Left ventricle myocardium inferior (tissue), 1 donor: ENCODE measurements around the gene MAPKAPK2. TPM values are rescaled to one million over a fixed set of nuclear protein-coding genes. Genes with fewer than 3 reads are reported as not detected.

Experiments used
- DNase-seq: peaks from one replicate; pipeline ENCODE4 v3.0.0-alpha.2; 2020
- H3K27ac ChIP-seq: fragments of 200-600 bp; replicated peaks from 2 replicates; pipeline ENCODE4 v1.8.0; 2021
- H3K27me3 ChIP-seq: fragments of 200-600 bp; 2 replicates; pipeline ENCODE4 v1.8.0; 2021; ENCODE audit warnings: low read depth
- H3K36me3 ChIP-seq: fragments of 200-600 bp; 2 replicates; pipeline ENCODE4 v1.8.0; 2021
- H3K4me1 ChIP-seq: fragments of 200-600 bp; 2 replicates; pipeline ENCODE4 v1.8.0; 2021
- H3K4me3 ChIP-seq: fragments of 200-600 bp; 2 replicates; pipeline ENCODE4 v1.8.0; 2021; ENCODE audit warnings: mild to moderate bottlenecking, moderate library complexity
- H3K9me3 ChIP-seq: fragments of 200-600 bp; replicated peaks from 2 replicates; pipeline ENCODE4 v1.8.0; 2021
- intact Hi-C: fragments of 100-400 bp; cut with micrococcal nuclease; formaldehyde crosslinking; loops from one replicate; pipeline ENCODE4 v1.11.0; 2022
- total RNA-seq: library from RNA; stranded (reverse); fragmentation: NEBNext Ultra II Directional; extraction: Animal tissue kit (Norgen Biotek cat#: 25700); gene quantifications from one replicate; pipeline ENCODE4 v1.2.1, GENCODE V29; 2021
- TF ChIP-seq, protein P1 (sequence below): fragments of 200-600 bp; IDR thresholded peaks from 2 replicates; pipeline ENCODE4 v1.8.0; 2021; ENCODE audit warnings: antibody characterized with exemption, mild to moderate bottlenecking, borderline replicate concordance
- donor health status: DM: no; HTN: yes; CAD: no; lungs with severe emphysema.

Gene MAPKAPK2
- total RNA-seq, 1 donor from 2014 or later, result 215 TPM

DNA sequence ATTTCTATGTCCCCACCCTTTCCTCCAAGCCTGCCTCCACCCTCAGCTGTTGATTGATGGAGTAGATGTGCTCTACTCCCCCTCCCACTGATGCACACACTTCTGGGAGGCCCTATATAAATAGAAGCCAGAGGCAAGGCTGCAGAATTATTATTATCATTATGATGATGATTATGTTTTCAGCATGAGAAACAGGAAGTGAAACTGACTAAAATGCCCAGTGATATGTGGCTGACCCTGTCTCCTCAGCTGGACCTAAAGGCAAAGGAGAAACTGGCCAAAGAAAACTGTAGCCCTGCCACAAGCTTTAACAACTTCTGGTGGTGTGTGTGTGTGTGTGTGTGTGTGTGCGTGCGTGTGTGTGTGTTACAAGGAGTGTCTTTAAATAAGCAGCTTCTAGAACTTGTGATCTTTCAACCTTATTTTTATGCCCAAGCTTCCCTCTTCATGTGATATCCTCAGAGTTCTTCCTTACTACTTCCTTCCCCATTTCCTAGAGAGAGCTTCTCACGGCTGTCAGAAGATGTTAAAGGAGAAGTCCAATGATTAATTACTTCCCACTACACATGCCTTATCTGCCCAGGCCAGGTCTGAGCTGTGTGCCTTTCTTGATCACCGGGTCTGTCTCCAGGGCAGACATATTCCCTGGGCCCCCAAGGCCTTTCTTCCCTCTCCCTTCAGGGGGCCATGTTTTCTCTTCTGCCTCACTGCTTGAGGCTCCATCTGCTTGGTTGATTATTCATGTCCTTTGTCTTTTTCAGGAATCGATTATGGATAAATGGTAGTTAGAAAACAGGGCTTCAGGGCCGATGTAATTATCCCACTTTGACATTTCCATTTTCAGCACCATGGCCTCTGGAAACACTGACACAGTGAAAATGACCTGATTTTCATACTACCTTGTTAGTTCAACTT, 11.6 kb upstream of the MAPKAPK2 start:
- Histone ChIP-seq H3K4me3 (no peak overlapping the region), H3K4me1 (peaks cover 70% of the 10 kb centered on the region), H3K36me3 (no peaks in the 10 kb centered on the region), H3K27ac (peak overlapping the region; percentile 70), H3K27me3 (no peaks in the 10 kb centered on the region), H3K9me3 (no peaks in the 10 kb centered on the region)
- intact Hi-C loops, result no loop called here
- TF ChIP-seq, protein P1, sequence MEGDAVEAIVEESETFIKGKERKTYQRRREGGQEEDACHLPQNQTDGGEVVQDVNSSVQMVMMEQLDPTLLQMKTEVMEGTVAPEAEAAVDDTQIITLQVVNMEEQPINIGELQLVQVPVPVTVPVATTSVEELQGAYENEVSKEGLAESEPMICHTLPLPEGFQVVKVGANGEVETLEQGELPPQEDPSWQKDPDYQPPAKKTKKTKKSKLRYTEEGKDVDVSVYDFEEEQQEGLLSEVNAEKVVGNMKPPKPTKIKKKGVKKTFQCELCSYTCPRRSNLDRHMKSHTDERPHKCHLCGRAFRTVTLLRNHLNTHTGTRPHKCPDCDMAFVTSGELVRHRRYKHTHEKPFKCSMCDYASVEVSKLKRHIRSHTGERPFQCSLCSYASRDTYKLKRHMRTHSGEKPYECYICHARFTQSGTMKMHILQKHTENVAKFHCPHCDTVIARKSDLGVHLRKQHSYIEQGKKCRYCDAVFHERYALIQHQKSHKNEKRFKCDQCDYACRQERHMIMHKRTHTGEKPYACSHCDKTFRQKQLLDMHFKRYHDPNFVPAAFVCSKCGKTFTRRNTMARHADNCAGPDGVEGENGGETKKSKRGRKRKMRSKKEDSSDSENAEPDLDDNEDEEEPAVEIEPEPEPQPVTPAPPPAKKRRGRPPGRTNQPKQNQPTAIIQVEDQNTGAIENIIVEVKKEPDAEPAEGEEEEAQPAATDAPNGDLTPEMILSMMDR, result no peak
- no peak for DNase-seq

DNA sequence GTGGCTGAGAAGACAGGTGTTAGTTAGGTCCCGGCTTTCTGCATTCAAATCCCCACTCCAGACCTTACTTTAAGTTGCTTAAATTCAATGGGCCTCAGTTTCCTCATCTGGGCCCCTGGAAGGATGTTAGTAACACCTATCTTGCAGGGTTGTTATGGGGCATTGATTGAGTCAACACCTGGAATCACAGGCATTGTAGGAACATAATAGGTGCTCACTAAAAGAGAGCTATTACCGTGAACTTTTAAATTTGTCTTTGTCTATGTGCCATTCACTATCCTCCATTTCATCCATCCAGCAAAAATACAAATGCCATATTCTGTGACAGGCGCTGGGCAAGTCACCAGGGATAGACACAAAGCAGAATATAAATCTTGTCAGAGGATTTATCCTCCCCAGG, 10.5 kb upstream of the MAPKAPK2 start:
- H3K4me1 ChIP-seq, result peaks cover 73% of the 10 kb centered on the region
- no peak overlapping the region for H3K4me3 ChIP-seq
- TF ChIP-seq, protein P1, result no peak
- intact Hi-C loops, result no loop called here
- H3K27me3 ChIP-seq, result no peaks in the 10 kb centered on the region
- H3K36me3 ChIP-seq, result no peaks in the 10 kb centered on the region
- no peaks in the 10 kb centered on the region for H3K9me3 ChIP-seq
- peak overlapping the region; percentile 70 for H3K27ac ChIP-seq
- DNase-seq, result no peak

DNA sequence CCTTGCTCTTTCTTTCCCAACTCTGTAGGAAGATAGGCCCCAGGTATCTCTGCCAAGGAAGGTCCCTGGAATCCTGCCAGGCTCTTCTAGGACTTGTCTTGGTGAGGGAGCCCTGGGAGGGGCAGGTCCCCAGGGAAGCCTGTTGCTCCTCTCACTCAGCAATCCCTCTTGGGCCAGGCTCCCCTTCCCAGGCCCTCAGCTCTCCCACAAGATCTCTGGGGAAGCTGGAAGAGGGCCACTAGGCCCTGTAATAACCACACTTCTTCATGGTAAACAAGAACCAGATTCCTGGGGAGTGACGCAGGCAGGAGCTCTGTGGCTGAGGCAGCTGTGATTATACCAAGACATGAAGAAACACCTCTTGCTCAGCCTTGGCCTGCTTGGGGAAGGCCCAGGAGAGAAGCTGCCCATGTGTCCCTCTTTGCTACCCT, 9.9 kb upstream of the MAPKAPK2 start:
- H3K4me1 ChIP-seq, result peaks cover 79% of the 10 kb centered on the region
- no peaks in the 10 kb centered on the region for H3K9me3 ChIP-seq
- intact Hi-C loops, result no loop called here
- H3K4me3 ChIP-seq, result no peak overlapping the region
- H3K36me3 ChIP-seq, result no peaks in the 10 kb centered on the region
- H3K27me3 ChIP-seq, result no peaks in the 10 kb centered on the region
- H3K27ac ChIP-seq, result peak overlapping the region; percentile 70
- TF ChIP-seq, protein P1, result no peak
- no peak for DNase-seq

DNA sequence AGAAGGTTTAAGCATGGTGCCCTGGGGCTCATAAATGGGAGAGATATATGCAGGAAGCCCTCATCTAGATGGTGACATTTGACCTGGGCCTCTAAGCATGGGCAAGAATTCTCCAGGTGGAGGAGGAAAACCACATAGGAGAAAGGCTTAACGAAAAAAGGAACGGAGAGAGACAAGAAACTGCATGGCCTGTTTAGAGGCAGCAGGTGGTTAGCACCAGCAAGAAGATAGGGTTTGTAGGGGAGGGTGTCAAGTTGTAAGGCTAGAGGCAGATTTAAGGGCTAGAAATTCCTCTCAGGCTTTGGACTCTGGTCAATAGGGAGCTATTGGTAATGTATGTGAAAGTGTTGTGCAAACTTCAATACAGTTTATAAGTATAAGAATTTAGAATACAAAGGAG, 8.2 kb upstream of the MAPKAPK2 start:
- Histone ChIP-seq H3K9me3 (no peaks in the 10 kb centered on the region), H3K27me3 (no peaks in the 10 kb centered on the region), H3K36me3 (no peaks in the 10 kb centered on the region), H3K4me1 (peaks cover 67% of the 10 kb centered on the region), H3K27ac (no peak overlapping the region), H3K4me3 (no peak overlapping the region)
- intact Hi-C loops, result no loop called here
- DNase-seq, result no peak
- TF ChIP-seq, protein P1, result no peak

DNA sequence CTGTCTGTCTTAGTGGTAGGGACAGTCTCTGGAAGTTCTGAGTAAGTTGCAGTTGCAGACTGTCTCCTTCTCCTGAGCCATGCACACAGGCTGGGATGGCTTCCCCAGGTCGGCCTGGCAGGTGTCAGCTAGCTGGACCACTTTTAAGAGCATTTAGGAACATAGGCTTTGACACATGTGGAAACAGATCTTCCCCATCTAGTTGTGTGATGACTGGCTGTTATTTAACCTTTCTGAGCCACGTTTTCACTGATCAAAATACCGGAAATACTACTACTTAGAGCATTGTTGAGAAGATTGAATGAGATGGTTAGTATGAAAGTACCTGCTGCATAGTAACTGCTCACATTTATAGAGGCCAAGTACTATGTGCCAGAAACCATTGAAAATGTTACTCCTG, 6.2 kb upstream of the MAPKAPK2 start:
- Histone ChIP-seq H3K27ac (no peak overlapping the region), H3K36me3 (no peaks in the 10 kb centered on the region), H3K4me1 (peaks cover 53% of the 10 kb centered on the region), H3K9me3 (no peaks in the 10 kb centered on the region), H3K4me3 (no peak overlapping the region), H3K27me3 (no peaks in the 10 kb centered on the region)
- TF ChIP-seq, protein P1, result no peak
- DNase-seq, result no peak
- intact Hi-C loops, result no loop called here
